GM21390 (cell line): ENCODE data around the gene CHD9NB.
A peak's percentile ranks its signal among the peaks of the same experiment; 100 is the strongest.

Experiments
- ATAC-seq: cut with Tn5 transposase; IDR thresholded peaks from one replicate; pipeline ENCODE4 v1.9.1; 2021; ENCODE audit not compliant: unreplicated experiment

Gene CHD9NB

GRCh38 chr16:53052519-53053501 is at the start of gene CHD9NB:
TSS of gene CHD9NB (minus strand) at chr16:53052897. CDS start at chr16:53044158, 8,739 bp downstream.
- peak; percentile 22 for ATAC-seq

GRCh38 chr16:53100889-53101288 is 48.2 kb upstream of the CHD9NB start:
- no peak for ATAC-seq

- ATAC-seq, result no peak
These were observed 47.5 kb upstream of the CHD9NB start for GRCh38 chr16:53100131-53100748.

GRCh38 chr16:53099318-53100130 is 46.8 kb upstream of the CHD9NB start:
- peak; percentile 56 for ATAC-seq

- peak; percentile 53 for ATAC-seq
These were observed 46.0 kb upstream of the CHD9NB start for GRCh38 chr16:53098526-53099317.

GRCh38 chr16:53097190-53097589 is 44.5 kb upstream of the CHD9NB start:
- ATAC-seq, result no peak

- peak; percentile 49 for ATAC-seq
These were observed 41.4 kb upstream of the CHD9NB start for GRCh38 chr16:53094013-53094630.

GRCh38 chr16:53093162-53093744 is 40.6 kb upstream of the CHD9NB start:
- ATAC-seq, result no peak

- ATAC-seq, result no peak
These were observed 39.6 kb upstream of the CHD9NB start for GRCh38 chr16:53092284-53092683.

- peak; percentile 43 for ATAC-seq
These were observed 38.9 kb upstream of the CHD9NB start for GRCh38 chr16:53091466-53092211.

GRCh38 chr16:53090591-53091411 is 38.1 kb upstream of the CHD9NB start:
- ATAC-seq, result peak; percentile 53

GRCh38 chr16:53090286-53090590 is 37.5 kb upstream of the CHD9NB start:
- ATAC-seq, result no peak

GRCh38 chr16:53089434-53090285 is 37.0 kb upstream of the CHD9NB start:
- no peak for ATAC-seq

- ATAC-seq, result no peak
These were observed 34.4 kb upstream of the CHD9NB start for GRCh38 chr16:53087101-53087500.

GRCh38 chr16:53085931-53086421 is 33.3 kb upstream of the CHD9NB start:
- no peak for ATAC-seq

- ATAC-seq, result no peak
These were observed 32.7 kb upstream of the CHD9NB start for GRCh38 chr16:53085369-53085843.

GRCh38 chr16:53084746-53085334 is 32.1 kb upstream of the CHD9NB start:
- no peak for ATAC-seq
